Cardiac fibroblast (primary cell): ENCODE data around the gene AQP2.

Source experiments
- DNase-seq, 2 donors: peaks; one replicate each; pipeline versions ENCODE4 v3.0.0 to v3.0.0-alpha.2; 2010; ENCODE audit warnings: low read depth in 2 of 2
- H3K4me3 ChIP-seq, 2 donors: replicated peaks in 1 of 2; 1 replicate in 1 of 2; 2 replicates in 1 of 2; pipeline ENCODE4 v1.5.1; 2011; ENCODE audit warnings: low read depth in 2 of 2, low read length in 2 of 2, mild to moderate bottlenecking in 2 of 2, moderate library complexity in 1 of 2
- TF ChIP-seq, protein P1 (sequence below): IDR thresholded peaks from one replicate; pipeline ENCODE4 v1.5.1; 2011; ENCODE audit warnings: low read depth, mild to moderate bottlenecking, low read length, inconsistent platforms

AQP2 gene

DNA sequence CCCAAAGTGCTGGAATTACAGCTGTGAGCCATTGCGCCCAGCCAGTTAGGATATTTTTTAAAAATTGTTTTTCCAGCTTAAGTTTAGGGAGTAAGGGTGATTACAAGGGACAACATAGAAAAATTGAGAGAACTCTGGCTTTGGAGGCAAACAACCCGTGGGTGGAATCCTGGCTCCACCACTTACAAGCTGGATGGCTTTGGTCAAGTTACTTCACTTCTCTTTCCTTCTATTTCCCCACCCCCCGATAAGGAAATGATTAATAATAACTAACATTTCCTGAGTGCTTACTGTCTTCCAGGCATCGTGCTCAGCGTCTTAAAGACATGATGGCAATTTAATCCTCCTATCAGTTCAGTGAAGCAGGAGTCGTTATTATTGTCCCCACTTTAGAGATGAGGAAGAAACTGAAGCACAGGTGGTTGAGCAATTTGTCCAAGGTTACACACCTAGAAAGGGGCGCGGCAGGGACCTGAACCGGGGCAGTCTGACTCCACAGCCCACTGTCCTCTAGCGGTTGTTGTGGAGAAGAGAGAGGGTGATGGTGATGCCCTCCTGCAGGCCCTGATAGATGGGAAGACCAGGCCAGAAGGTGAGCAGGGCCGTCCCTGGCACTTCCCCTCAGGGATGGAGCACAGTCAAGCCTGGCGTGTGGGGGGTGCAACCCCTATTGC, 30.2 kb upstream of the AQP2 start:
- H3K4me3 ChIP-seq, result no peak overlapping the region
- TF ChIP-seq, protein P1, sequence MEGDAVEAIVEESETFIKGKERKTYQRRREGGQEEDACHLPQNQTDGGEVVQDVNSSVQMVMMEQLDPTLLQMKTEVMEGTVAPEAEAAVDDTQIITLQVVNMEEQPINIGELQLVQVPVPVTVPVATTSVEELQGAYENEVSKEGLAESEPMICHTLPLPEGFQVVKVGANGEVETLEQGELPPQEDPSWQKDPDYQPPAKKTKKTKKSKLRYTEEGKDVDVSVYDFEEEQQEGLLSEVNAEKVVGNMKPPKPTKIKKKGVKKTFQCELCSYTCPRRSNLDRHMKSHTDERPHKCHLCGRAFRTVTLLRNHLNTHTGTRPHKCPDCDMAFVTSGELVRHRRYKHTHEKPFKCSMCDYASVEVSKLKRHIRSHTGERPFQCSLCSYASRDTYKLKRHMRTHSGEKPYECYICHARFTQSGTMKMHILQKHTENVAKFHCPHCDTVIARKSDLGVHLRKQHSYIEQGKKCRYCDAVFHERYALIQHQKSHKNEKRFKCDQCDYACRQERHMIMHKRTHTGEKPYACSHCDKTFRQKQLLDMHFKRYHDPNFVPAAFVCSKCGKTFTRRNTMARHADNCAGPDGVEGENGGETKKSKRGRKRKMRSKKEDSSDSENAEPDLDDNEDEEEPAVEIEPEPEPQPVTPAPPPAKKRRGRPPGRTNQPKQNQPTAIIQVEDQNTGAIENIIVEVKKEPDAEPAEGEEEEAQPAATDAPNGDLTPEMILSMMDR, result peak; percentile 22
- DNase-seq, result peak; percentile 83 to 91

DNA sequence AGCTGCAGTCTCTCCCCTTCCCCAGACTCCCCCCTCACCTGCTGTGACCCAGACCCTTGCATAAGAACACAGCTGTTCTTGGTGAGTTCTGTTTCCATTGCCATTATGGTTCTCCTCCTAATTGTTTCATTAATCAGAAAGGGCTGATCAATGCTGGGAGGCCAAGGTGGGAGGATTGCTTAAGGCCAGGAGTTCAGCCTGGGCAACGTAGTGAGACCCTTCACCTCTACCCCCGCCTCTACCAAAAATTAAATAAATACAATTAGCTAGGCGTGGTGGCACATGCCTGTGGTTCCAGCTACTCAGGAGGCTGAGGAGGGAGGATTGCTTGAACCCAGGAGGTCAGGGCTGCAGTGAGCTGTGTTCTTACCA, 29.6 kb upstream of the AQP2 start:
- no peak overlapping the region for H3K4me3 ChIP-seq
- TF ChIP-seq, protein P1, result no peak
- DNase-seq, result no peak

DNA sequence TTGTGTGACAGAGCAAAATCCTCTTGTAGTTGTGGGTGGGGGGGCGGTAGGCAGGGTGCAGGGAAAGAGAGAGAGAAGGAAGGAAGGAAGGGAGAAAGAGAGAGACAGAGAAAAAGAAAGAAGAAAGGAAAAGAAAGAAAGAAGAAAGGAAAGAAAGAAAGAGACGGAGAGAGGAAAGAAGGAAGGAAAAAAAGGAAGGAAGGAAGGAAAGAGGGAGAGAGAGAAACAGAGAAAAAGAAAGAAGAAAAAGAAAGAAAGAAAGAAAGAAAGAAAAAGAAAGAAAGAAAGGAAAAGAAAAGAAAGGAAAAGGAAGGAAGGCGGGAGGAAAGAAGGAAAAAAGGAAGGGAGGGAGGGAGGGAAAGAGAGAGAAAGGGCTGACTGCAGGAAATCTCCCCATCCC, 29.2 kb upstream of the AQP2 start:
- TF ChIP-seq, protein P1, result no peak
- no peak overlapping the region for H3K4me3 ChIP-seq
- DNase-seq, result no peak

DNA sequence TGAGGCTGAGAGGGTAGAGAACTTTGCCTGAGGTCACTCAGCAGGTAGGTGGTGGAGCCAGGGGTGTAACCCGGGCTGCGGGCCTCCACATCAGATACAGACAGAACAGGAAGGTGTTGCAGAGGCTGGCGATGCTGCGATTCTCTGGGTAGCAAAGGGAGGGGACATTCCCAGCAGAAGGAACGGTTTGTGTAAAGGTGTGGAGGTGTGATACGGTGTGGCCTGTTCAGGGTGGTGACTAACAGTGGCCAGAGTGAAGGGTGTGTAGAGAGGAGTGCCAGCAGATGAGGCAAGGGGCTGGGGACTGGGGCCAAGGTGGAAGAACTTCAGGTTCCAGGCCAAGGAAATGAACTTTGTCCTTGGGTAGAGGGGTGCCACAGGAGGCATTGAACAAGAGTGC, 28.6 kb upstream of the AQP2 start:
- TF ChIP-seq, protein P1, result no peak
- no peak overlapping the region for H3K4me3 ChIP-seq
- no peak for DNase-seq

DNA sequence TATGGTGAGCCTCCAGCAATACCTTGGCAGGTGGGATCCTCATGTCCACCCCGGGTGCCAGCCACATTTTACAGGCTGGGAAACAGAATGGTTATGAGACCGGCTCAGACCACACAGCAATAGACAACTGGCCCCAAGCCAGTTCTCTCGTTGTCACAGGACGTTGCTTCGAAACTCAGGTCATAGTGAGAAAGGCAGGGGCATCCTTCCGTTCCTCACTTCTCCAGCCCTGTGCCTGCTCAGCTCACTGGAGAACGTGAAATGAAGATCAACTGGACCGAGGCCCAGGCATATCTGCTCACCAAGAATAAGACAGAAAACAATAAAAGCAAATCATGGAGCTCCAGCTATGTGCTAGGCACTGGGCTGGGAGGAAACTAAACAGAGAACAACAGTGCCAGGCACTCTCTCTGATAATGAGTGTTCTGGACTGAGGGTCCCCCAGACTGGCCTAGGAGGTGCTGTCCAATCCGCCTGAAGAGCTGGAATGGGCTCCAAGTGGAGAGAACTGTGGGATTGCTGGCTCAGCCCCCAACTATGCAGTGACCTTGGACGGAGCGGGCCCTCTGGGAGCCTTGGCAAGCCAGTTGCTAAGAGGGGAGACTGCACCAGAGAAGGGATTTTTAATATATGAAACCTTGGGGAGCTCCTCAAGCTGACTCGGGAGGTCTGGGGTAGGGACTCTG, 28.0 kb upstream of the AQP2 start:
- TF ChIP-seq, protein P1, result no peak
- no peak for DNase-seq

DNA sequence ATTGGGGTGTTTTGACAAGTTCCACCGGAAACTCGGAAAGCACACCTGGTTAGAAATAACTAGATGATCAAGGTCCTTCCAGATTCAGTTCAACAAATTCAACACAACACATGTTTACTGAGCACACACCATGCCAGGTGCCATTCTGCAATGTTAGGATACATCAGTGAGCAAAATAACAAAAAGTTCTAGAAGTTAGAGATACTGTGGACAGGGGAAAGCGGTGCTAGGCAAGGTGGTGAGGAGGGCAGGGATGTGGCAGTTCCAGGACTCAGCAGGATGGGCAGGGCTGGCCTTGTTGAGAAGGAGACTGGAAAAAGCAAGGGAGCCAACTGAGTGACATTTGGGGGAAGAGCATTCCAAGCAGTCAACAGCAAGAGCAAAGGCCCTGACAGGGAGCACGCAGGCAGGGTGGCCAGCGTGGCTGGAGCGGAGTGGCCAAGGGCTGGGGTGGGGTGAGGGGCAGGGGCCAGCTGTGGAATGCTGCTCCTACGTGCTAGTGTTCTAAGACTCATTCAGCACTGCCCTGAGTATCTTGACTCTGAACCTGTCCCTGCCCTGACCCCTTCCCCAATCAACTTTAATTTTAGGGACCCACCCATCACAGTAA, 27.4 kb upstream of the AQP2 start:
- TF ChIP-seq, protein P1, result no peak
- H3K4me3 ChIP-seq, result no peak overlapping the region
- no peak for DNase-seq

More for the DNA sequence above, 28.0 kb upstream of the AQP2 start:
- H3K4me3 ChIP-seq, result no peak overlapping the region
